HFF-Myc (cell line): ENCODE data around the gene TM2D1.
"Not testable (repeated sequence)": the region's sequence is repeated elsewhere in the genome, so short reads cannot be mapped to it uniquely, and the experiment has no call there.

Source experiments
- DNase-seq: peaks from one replicate; pipeline ENCODE4 v3.0.0-alpha.2; 2011; ENCODE audit warnings: low read depth; ENCODE audit errors: extremely low read depth
- H3K4me3 ChIP-seq: replicated peaks from 2 replicates; pipeline ENCODE4 v1.5.1; 2011; ENCODE audit warnings: low read depth, mild to moderate bottlenecking, control low read depth, low read length
- CTCF ChIP-seq: IDR thresholded peaks from 2 replicates; pipeline ENCODE4 v1.5.1; 2012; ENCODE audit warnings: mild to moderate bottlenecking, low read depth, low read length, control low read depth; ENCODE audit errors: missing control alignments

Gene TM2D1

GRCh38 chr1:61692155-61692800 is 32.7 kb downstream of the TM2D1 start:
- TF ChIP-seq CTCF, result no peak
- peak; percentile 39 for DNase-seq
- H3K4me3 ChIP-seq, result no peak overlapping the region

GRCh38 chr1:61687901-61688300 is 37.0 kb downstream of the TM2D1 start:
- H3K4me3 ChIP-seq, result no peak overlapping the region
- no peak for DNase-seq
- TF ChIP-seq CTCF, result no peak

- no peak for TF ChIP-seq CTCF
Observed at GRCh38 chr1:61682891-61683290, 42.0 kb downstream of the TM2D1 start.

GRCh38 chr1:61680500-61680899 is 44.4 kb downstream of the TM2D1 start:
- H3K4me3 ChIP-seq, result no peak overlapping the region
- DNase-seq, result no peak
- TF ChIP-seq CTCF, result no peak

More at GRCh38 chr1:61682891-61683290, 42.0 kb downstream of the TM2D1 start:
- no peak overlapping the region for H3K4me3 ChIP-seq
- no peak for DNase-seq

GRCh38 chr1:61676881-61677280 is 48.1 kb downstream of the TM2D1 start:
- H3K4me3 ChIP-seq, DNase-seq: not testable (repeated sequence)

- no peak for DNase-seq
- H3K4me3 ChIP-seq, result no peak overlapping the region
- no peak for TF ChIP-seq CTCF
Observed at GRCh38 chr1:61674221-61674620, 50.7 kb downstream of the TM2D1 start.

- no peak for DNase-seq
- no peak overlapping the region for H3K4me3 ChIP-seq
- TF ChIP-seq CTCF, result no peak
Observed at GRCh38 chr1:61672376-61672775, 52.6 kb downstream of the TM2D1 start.
